ENCODE results near the gene CTAG1B.

DNA sequence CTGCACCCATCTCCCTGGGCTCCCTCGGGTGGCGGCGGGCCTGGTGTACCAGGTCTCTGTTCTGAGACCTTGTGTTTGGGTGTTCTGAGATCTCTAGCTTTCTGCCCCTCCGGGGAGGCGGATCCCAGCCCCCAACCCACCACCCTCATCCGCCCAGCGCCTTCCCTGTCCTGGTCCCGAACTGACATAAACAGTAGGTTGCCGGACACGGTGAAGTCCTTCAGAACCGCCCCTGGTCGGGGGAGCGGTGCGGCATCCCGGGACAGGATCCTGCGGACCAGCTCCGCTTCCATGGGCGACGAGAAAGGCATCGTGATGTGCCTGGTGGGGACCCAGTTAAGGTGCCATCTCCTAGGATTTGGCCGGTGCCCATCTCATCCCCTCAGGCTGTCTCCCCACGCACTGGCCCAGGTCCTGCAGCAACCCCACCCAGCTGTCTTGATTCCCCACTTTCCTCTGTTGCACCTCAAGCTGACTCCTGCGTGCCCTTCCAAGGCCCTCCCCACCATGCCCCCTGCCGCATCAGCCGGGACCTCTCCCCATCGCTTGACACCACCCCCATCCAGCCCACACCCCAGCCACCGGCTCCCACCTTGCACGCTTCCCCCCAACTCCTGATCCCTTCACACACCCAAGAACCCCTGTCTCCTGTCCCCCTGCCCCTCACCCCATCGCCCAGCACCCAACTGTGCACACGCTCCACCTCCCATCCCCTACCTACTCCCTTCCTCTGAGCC is 33.4 kb upstream of the CTAG1B start:
- TF ChIP-seq EZH2 (IDR thresholded peaks at IDR 0.05; ENCODE audit: borderline replicate concordance, insufficient read depth, low read depth, low read length, poor library complexity, severe bottlenecking) (no peak), CTCF (IDR thresholded peaks at IDR 0.05) (no peak)

Data from B cell (primary cell).